PFSK-1 (cell line): ENCODE measurements around the gene TOR1AIP2.

ENCODE experiments used
- FOXP2 ChIP-seq: optimal IDR thresholded peaks from 2 replicates; pipeline ENCODE3; 2011; ENCODE audit warnings: borderline replicate concordance, control low read depth, inconsistent platforms; ENCODE audit not compliant: insufficient read depth; ENCODE audit errors: extremely low read length, extremely low read depth
- POLR2AphosphoS5 ChIP-seq: IDR thresholded peaks from 2 replicates; pipeline ENCODE4 v1.6.1; 2012; ENCODE audit warnings: low read depth, mild to moderate bottlenecking, control low read depth, low read length, moderate library complexity
- SIN3A ChIP-seq: IDR thresholded peaks from 2 replicates; pipeline ENCODE4 v1.6.1; 2012; ENCODE audit warnings: mild to moderate bottlenecking, low read length, moderate library complexity, borderline replicate concordance; ENCODE audit not compliant: insufficient read depth
- TAF1 ChIP-seq: IDR thresholded peaks from 2 replicates; pipeline ENCODE4 v1.6.1; 2012; ENCODE audit warnings: low read length, control low read depth, borderline replicate concordance; ENCODE audit not compliant: insufficient read depth
- TF ChIP-seq, protein P1 (sequence below), 2 experiments: IDR thresholded peaks; 2 replicates each; pipeline versions ENCODE4 v1.6.1 to v1.8.0; 2011 to 2012; ENCODE audit warnings: low read depth in 2 of 2, low read length in 2 of 2, control low read depth in 1 of 2, inconsistent platforms in 1 of 2, mild to moderate bottlenecking in 1 of 2, moderate library complexity in 1 of 2; ENCODE audit not compliant: insufficient read depth in 1 of 2

TOR1AIP2 gene

DNA sequence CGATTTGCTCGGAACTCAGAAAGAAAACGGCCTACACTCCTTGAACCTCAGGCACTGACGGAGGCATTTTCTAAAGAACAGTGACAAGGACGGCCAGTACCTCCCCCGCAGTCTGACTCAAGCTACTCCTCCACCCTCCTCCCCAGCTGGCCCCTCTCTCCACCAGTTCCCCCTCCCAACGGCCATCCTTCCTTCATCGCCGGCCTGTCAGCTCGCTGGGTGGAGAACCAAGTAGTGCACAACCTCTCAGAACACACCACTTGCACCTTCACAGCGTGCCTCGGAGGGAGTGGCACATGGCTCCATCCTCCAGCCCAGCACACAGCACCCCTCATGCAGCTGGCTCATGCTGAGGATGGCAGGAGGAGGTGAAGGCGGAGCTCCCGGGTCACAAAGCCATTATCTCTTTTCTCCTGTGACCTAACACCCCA lies 58.8 kb downstream of the TOR1AIP2 start:
- TF ChIP-seq FOXP2 (no peak), TAF1 (no peak), POLR2AphosphoS5 (no peak), SIN3A (no peak)
- TF ChIP-seq, protein P1, sequence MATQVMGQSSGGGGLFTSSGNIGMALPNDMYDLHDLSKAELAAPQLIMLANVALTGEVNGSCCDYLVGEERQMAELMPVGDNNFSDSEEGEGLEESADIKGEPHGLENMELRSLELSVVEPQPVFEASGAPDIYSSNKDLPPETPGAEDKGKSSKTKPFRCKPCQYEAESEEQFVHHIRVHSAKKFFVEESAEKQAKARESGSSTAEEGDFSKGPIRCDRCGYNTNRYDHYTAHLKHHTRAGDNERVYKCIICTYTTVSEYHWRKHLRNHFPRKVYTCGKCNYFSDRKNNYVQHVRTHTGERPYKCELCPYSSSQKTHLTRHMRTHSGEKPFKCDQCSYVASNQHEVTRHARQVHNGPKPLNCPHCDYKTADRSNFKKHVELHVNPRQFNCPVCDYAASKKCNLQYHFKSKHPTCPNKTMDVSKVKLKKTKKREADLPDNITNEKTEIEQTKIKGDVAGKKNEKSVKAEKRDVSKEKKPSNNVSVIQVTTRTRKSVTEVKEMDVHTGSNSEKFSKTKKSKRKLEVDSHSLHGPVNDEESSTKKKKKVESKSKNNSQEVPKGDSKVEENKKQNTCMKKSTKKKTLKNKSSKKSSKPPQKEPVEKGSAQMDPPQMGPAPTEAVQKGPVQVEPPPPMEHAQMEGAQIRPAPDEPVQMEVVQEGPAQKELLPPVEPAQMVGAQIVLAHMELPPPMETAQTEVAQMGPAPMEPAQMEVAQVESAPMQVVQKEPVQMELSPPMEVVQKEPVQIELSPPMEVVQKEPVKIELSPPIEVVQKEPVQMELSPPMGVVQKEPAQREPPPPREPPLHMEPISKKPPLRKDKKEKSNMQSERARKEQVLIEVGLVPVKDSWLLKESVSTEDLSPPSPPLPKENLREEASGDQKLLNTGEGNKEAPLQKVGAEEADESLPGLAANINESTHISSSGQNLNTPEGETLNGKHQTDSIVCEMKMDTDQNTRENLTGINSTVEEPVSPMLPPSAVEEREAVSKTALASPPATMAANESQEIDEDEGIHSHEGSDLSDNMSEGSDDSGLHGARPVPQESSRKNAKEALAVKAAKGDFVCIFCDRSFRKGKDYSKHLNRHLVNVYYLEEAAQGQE (IDR thresholded peaks at IDR 0.05; ENCODE audit: insufficient read depth in 1 of 2, low read depth in 2 of 2, low read length in 2 of 2), result no peak

DNA sequence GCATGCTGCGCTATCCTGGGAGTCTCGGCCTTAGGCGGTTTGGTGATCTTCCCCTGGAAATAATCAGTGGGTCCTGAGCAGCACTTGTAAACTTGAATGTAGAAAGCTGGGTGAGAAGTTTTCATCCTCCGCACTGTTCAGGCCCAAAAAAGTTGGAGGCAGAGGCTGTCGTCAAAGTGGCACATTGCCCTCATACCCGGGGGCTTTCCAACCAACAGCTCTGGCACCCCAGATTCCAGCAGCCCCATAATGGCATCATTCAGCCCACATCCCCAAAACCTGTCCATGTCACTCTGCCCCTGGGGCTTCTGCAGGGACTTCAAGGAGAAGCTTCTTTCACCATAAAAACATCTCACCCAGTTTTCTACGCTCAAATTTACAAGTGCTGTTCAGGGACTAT lies 59.3 kb downstream of the TOR1AIP2 start:
- TF ChIP-seq FOXP2, result no peak
- TF ChIP-seq POLR2AphosphoS5, result no peak
- no peak for TF ChIP-seq SIN3A
- TF ChIP-seq, protein P1 (IDR thresholded peaks at IDR 0.05; ENCODE audit: insufficient read depth in 1 of 2, low read depth in 2 of 2, low read length in 2 of 2), result no peak
- no peak for TF ChIP-seq TAF1

DNA sequence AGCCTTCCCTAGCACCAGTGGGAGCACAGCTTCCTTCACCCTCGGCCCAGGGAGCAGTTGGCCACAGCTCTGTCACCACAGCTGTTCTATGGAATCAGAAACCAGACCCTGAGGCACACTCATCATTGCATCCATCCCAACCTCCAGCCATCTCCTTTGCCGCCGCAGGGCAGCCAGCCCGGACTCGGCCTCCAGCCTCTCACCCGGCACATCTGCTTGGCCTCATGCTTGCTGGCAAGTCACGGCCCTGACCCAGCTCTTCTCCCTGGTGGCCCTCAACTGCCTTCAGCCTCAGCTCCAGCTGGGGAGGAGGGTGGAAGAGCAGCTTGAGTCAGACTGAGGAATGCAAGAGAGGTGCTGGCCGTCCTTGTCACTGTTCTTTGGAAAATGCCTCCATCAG lies 59.8 kb downstream of the TOR1AIP2 start:
- TF ChIP-seq SIN3A (no peak), FOXP2 (no peak), POLR2AphosphoS5 (no peak), TAF1 (no peak)
- TF ChIP-seq, protein P1 (IDR thresholded peaks at IDR 0.05; ENCODE audit: insufficient read depth in 1 of 2, low read depth in 2 of 2, low read length in 2 of 2), result no peak

DNA sequence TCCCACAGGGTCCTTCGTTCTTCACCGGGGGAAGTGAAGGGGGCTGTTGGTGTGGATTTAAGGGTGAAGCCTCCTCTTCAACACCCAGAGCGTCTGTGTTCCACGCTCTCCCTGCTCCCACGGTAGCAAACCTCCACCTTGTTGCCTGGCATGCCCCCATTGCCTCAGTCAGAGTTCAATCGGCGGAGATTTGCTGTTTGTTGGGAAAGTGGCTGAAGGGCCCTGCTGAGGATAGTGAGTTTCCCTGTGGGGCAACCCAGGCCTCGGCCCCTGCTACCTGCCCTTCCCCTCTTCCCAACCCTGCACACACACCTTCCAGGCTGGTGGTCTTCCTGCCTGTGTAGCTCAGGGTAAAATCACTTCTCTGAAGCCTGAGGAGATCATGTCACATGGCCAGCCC lies 60.5 kb downstream of the TOR1AIP2 start:
- TF ChIP-seq POLR2AphosphoS5, result no peak

DNA sequence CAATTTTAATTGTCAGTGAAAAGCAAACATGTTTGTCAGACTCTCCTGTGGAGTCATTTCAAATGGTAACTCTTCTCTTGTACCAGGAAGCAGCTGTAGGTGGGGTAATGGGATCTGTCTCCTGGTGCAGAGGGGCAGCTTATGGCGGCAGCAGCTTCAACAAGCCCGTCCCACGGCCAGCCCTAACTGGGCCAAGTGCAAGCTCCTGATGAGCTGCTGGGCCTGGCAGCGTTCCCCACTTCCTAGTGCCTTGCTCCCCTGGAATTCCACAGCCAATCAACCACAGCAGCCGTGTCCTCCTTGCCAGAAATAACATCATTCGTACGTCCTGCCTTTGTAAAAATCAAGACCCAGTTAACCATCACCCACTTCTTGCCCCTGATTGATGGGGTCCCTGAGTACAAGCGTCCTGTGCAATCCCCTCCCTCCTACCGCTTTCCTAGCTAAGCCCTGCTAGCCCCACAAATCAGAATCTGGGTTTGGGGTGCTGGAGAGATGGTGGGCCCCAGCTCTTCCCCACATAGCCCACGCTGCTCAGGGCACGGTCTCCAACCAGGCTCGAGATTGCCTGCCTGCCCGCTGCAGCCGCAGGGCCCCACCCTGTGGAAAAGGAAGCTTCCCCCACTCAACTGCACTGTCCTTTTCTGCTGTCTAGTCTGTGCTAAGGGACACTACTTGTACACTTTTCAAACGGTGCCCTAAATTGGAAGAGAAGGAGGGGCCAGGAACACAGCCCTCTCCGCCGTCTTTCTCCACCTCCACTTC lies 61.2 kb downstream of the TOR1AIP2 start:
- no peak for TF ChIP-seq FOXP2
- TF ChIP-seq, protein P1 (IDR thresholded peaks at IDR 0.05; ENCODE audit: insufficient read depth in 1 of 2, low read depth in 2 of 2, low read length in 2 of 2), result no peak
- TF ChIP-seq POLR2AphosphoS5, result no peak
- no peak for TF ChIP-seq TAF1
- TF ChIP-seq SIN3A, result no peak
